Chondrocyte (in vitro differentiated cells): ENCODE measurements around the gene ILF2. TPM values are rescaled to one million over a fixed set of nuclear protein-coding genes. Genes with fewer than 3 reads are reported as not detected.

Experiments
- DNase-seq: peaks from one replicate; pipeline ENCODE4 v3.0.0; 2021; ENCODE audit warnings: mixed read lengths, low spot score
- H3K27ac Mint-ChIP-seq: one replicate; pipeline ENCODE4 v1.8.0; 2021; ENCODE audit warnings: mild to moderate bottlenecking, moderate library complexity, mixed read lengths; ENCODE audit not compliant: unreplicated experiment
- H3K27me3 Mint-ChIP-seq: 2 replicates; pipeline ENCODE4 v1.8.0; 2021; ENCODE audit warnings: low read depth, mixed read lengths
- H3K36me3 Mint-ChIP-seq: 2 replicates; pipeline ENCODE4 v1.8.0; 2021; ENCODE audit warnings: low read depth, mixed read lengths
- H3K4me1 Mint-ChIP-seq: 2 replicates; pipeline ENCODE4 v1.8.0; 2021; ENCODE audit warnings: low read depth, mild to moderate bottlenecking, mixed read lengths
- H3K4me3 Mint-ChIP-seq: one replicate; pipeline ENCODE4 v1.8.0; 2021; ENCODE audit warnings: mild to moderate bottlenecking, moderate library complexity, mixed read lengths; ENCODE audit not compliant: unreplicated experiment
- H3K9me3 Mint-ChIP-seq: 2 replicates; pipeline ENCODE4 v1.8.0; 2021; ENCODE audit warnings: low read depth, mixed read lengths
- microRNA-seq: library from miRNA; unstranded; fragments of <30 nt; microRNA quantifications from one replicate; pipeline ENCODE4 v1.2.0, GENCODE V29; 2020; ENCODE audit warnings: borderline number of aligned reads
- total RNA-seq: library from RNA; stranded (reverse); gene quantifications from 3 replicates; pipeline ENCODE4 v1.2.1, GENCODE V29; 2021
- TF ChIP-seq, protein P1 (sequence below): fragments of 200-600 bp; sonication (generic); IDR thresholded peaks from 2 replicates; pipeline ENCODE4 v1.5.0; 2021; ENCODE audit warnings: antibody characterized with exemption, mild to moderate bottlenecking, moderate library complexity

ILF2 gene
- total RNA-seq, 1 donor from 2014 or later, result 122 TPM

DNA sequence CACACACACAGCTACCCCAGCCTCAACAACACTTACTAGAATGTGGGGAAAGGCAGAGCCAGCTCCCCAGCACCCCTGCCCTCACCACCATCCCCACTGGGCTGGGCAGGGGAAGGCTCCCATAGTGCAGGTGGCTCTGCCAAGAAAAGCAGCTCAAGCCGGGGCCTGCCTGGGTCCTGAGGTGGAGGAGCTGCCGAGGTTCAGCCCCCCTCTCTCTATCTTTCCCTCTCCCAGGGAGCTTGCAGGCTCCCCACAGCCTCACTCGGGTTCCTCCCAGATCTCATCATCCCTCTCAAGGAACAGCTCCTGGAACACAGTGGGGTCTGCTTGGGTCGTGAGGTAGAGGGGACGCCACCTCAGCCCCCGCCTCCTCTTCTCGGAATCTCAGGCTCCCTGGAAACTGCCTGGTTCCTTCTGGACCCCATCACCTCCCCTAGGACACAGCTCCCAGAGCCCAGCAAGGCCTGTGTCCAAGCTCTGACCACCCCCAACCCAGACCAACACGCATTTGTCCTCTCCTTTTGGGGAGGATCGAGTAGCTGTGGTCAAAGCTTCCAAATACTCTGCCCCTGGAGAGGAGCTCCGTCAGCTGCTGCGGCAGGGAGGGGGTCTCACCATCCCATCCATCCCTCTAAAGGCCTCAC is 58.6 kb downstream of the ILF2 start:
- peak overlapping the region; percentile 90 for H3K4me3 Mint-ChIP-seq
- H3K9me3 Mint-ChIP-seq, result no peaks in the 10 kb centered on the region
- peaks cover 49% of the 10 kb centered on the region for H3K4me1 Mint-ChIP-seq
- H3K36me3 Mint-ChIP-seq, result no peaks in the 10 kb centered on the region
- DNase-seq, result no peak
- no peaks in the 10 kb centered on the region for H3K27me3 Mint-ChIP-seq
- H3K27ac Mint-ChIP-seq, result peak overlapping the region; percentile 77
- TF ChIP-seq, protein P1, sequence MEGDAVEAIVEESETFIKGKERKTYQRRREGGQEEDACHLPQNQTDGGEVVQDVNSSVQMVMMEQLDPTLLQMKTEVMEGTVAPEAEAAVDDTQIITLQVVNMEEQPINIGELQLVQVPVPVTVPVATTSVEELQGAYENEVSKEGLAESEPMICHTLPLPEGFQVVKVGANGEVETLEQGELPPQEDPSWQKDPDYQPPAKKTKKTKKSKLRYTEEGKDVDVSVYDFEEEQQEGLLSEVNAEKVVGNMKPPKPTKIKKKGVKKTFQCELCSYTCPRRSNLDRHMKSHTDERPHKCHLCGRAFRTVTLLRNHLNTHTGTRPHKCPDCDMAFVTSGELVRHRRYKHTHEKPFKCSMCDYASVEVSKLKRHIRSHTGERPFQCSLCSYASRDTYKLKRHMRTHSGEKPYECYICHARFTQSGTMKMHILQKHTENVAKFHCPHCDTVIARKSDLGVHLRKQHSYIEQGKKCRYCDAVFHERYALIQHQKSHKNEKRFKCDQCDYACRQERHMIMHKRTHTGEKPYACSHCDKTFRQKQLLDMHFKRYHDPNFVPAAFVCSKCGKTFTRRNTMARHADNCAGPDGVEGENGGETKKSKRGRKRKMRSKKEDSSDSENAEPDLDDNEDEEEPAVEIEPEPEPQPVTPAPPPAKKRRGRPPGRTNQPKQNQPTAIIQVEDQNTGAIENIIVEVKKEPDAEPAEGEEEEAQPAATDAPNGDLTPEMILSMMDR, result no peak

Small RNAs within 50 kb of the gene (microRNA-seq; reads per million reads assigned to microRNA genes)
- gene MIR8083, result not detected

Other genes with a start within 250 kb of the ILF2 start
- not detected in 3 replicates for gene S100A7, start 210.3 kb downstream of the ILF2 start, total RNA-seq
- 1.4 to 12.1 TPM (median 10.9 TPM) in 3 replicates for gene S100A6, start 135.0 kb downstream of the ILF2 start, total RNA-seq
- gene S100A5, start 130.1 kb downstream of the ILF2 start, total RNA-seq, result 0.47 to 0.94 TPM in 2 of 3 replicates, not detected in the other
- gene S100A4, start 125.2 kb downstream of the ILF2 start, total RNA-seq, result 331 to 404 TPM (median 388 TPM) in 3 replicates
- gene S100A3, start 121.7 kb downstream of the ILF2 start, total RNA-seq, result 6.5 to 10.8 TPM (median 8.7 TPM) in 3 replicates
- gene S100A2, start 105.1 kb downstream of the ILF2 start, total RNA-seq, result 15.4 to 22.2 TPM (median 18.9 TPM) in 3 replicates
- 111 to 122 TPM (median 115 TPM) in 3 replicates for gene S100A16, start 57.9 kb downstream of the ILF2 start, total RNA-seq
- not detected in 3 replicates for gene S100A14, start 54.7 kb downstream of the ILF2 start, total RNA-seq
- gene S100A13, start 43.5 kb downstream of the ILF2 start, total RNA-seq, result 98.2 to 113 TPM (median 98.4 TPM) in 3 replicates
- 1.2 to 1.5 TPM (median 1.3 TPM) in 3 replicates for gene S100A1, start 42.6 kb downstream of the ILF2 start, total RNA-seq
- 44.4 to 56.9 TPM (median 47.9 TPM) in 3 replicates for gene CHTOP, start 36.9 kb downstream of the ILF2 start, total RNA-seq
- 31.1 to 41.8 TPM (median 35.9 TPM) in 3 replicates for gene SNAPIN, start 12.3 kb downstream of the ILF2 start, total RNA-seq
- gene NPR1, start 7.7 kb upstream of the ILF2 start, total RNA-seq, result 0.21 to 0.27 TPM in 2 of 3 replicates, not detected in the other
- 48.6 to 61.0 TPM (median 49.1 TPM) in 3 replicates for gene INTS3, start 57.1 kb upstream of the ILF2 start, total RNA-seq
- 10.6 to 16.6 TPM (median 11.6 TPM) in 3 replicates for gene SLC27A3, start 104.4 kb upstream of the ILF2 start, total RNA-seq